Neural progenitor cell (in vitro differentiated cells): Measurements from ENCODE around the gene PIM3.

Source experiments
- CTCF ChIP-seq: fragments of 200-600 bp; sonication (generic); IDR thresholded peaks from 2 replicates; pipeline ENCODE4 v1.5.1; 2017; ENCODE audit warnings: antibody characterized with exemption, mild to moderate bottlenecking
- EZH2 ChIP-seq: fragments of 200-600 bp; sonication (generic); IDR thresholded peaks from 2 replicates; pipeline ENCODE4 v1.6.1; 2017; ENCODE audit warnings: antibody characterized with exemption, mild to moderate bottlenecking, moderate library complexity
- EZH2phosphoT487 ChIP-seq: fragments of 200-600 bp; sonication (generic); IDR thresholded peaks from 2 replicates; pipeline ENCODE4 v1.6.1; 2017; ENCODE audit warnings: antibody characterized with exemption

- TF ChIP-seq CTCF (no peak), EZH2 (no peak), EZH2phosphoT487 (no peak)
These were observed 47.5 kb upstream of the PIM3 start for GRCh38 chr22:49913026-49913425.
